ENCODE measurements around the gene ARFGAP1.

- no peak for TF ChIP-seq CTCF (IDR thresholded peaks at IDR 0.05)
- TF ChIP-seq POLR2A (IDR thresholded peaks at IDR 0.05), result no peak
Observed at GRCh38 chr20:63327231-63327745, 54.7 kb downstream of the ARFGAP1 start.

Measured in lower leg skin (tissue), 3 donors.